ENCODE measurements around the gene FRMD4A.
"Not testable (repeated sequence)": the region's sequence is repeated elsewhere in the genome, so short reads cannot be mapped to it uniquely, and the experiment has no call there.

The FRMD4A gene

DNA sequence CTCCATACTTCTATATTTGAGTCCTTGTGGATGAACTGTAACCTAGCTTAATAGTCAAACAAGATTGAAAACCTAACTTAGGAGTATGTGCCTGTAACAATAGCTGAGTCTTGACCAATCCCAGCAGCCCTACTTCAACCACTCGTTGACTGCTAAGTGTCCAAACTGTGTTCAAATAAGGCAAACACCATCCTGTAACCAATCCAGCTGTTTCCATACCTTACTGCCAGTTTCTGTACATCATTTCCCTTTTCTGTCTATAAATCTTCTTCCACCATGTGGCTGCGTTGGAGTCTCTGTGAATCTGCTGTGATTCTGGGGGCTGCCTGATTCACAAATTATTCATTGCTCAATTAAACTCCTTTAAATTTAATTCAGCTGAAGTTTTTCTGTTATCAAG, 195.5 kb downstream of the FRMD4A start:
- not testable (repeated sequence) for DNase-seq

DNA sequence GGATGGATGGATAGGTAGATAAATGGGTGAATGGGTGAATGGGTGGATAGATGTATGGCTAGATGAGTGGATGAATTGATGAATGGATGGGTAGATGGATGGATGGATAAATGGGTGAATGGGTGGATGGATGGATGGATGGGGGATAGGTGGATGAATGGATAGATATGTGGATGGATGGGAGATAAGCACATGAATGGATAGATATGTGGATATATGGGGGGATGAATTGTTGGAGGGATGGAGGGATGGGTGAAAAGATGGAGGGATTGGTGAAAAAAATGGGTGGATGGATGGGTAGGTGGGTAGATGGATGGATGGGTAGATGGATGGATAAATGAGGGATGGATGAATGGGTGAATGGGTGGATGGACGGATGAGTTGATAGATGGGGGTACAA, 196.4 kb downstream of the FRMD4A start:
- DNase-seq = no peak

DNA sequence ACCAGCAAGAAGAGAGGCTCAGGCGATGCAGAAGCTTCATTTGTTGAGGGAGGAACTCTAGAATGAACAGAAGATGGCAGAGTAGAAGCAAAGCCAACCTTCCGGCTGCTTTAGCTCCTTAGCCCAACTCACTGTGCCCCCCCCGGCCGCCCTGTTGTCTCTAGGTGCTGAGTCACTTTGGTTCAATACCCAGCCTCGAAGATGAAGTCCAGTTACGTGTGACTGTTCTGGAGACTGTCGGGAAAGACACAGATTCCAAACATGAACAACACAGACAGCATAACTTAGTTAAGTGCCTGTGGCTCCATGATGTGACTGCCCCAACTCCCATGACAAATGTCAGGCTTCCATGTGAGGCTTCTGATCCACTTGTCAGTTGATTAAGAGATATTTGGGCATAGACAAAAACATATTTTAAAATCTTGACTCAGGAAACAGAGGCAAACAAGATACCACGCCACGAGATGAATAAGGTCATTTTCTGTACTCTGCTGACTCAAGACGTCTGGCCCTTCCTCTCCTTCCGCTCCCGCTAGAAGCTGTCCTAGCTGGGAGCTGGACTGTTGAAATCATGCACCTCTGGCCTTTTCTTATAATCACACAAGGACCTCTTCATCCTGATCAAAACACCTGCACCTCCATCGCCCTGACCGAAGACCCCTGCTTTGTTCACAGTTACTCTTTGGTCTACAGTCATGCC, 199.3 kb downstream of the FRMD4A start:
- no peak for DNase-seq

DNA sequence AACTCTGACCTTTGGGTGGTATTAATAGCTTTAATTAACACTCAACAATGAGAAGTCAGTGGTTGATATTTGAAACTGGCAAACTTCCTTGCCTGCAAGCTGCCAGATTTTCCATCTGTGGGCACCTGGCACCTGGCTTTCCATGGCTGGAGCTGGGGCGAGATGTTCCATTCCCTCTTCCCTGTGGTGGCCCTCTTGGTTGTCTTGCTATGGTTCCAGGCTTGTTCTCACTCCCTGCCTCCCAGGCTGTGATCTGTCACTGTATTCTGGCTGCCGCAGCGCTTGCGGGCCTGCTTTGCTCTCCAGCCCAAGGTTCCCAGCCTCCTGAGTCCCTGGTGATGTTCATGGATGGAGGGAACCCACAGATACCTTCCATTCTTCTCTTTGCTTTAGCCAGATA, 201.0 kb downstream of the FRMD4A start:
- DNase-seq = no peak

DNA sequence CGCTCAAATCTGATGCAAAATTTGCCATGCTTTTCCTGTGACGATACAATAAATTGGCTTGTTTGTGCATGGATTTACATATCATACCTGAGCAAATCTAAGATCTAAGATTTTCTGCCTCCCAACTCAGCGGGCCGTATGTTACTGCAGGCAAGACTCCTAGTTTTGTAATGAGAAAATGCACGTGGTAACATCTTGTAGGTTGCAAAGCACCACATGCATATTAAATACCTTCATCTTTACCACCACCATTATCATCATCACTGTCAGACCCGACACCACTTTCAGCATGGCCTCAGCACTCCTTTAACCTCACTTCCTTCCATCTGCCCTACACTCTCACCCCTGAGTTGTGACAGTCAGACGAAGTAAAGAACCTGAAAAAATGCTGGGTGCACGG, 202.2 kb downstream of the FRMD4A start:
- DNase-seq = no peak

DNA sequence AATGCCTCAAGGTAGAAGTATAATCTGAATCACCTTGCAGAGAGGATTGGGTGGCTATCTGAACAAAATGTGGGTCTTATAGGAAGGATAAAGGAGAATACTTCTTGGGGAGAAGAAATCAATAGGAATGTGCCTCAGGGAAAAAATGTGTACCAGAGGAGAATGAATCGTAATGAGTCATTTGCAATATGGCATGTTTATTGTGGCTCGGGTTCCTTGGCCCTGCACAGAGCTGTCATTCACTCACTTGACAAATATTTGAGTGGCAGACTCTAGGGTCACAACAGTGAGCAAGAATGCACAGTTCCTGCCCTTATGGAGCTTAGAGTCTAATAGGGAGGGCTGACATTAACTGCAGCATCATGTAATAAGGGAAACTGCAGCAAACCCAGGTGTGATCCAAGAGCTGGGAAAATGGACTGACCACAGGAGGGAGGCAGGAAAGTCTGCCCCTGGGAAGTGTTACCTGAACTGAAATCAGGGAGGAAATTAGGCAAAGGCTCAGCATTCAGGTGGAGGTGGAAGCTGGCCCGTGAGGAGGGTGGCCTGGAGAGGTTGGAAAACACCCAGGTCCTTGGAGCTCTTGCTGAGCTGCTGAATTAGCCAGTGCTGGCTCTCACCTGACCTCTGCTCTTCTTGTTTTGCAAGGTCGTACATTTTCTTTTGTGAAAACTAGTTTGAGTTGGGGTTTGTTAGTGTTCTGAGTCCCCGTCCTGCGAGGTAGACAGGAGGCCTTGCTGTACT, 203.9 kb downstream of the FRMD4A start:
- DNase-seq = peak; percentile 17

DNA sequence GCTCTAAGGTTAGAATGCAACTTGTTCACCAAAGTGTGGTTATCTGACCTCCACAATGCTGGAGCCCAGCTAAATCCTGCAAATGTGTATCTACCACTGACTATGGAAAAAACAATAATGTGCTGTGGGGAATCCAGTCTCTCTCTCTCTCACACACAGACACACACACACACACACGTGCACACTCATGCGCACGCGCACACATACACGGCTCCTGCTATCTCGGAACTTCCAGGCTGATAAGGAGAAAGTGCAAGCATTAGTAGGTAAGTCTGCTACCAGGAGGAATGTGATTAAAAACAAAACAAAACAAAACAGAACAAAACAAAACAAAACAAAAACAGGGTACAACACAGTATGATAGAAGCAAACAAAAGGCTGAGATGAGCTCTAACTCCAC, 205.2 kb downstream of the FRMD4A start:
- DNase-seq = no peak

DNA sequence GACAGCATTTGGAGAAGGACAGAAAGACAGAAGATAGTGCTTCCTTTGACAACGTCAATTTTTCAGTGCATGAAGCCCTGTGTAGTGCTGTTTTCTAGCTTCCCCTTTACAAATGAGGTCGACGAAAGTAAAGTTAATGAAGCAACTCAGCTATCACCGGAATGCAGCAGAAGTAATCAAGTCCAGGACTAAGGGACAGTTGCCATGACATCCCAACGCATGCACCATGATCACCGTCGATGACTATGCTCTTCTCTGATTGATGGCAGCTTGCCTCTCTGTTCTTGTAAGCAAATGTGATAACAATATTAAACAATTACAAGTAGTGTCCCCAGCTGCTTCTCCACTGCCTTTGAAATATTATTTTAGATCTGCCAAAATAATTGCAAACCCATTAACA, 205.8 kb downstream of the FRMD4A start:
- no peak for DNase-seq

DNA sequence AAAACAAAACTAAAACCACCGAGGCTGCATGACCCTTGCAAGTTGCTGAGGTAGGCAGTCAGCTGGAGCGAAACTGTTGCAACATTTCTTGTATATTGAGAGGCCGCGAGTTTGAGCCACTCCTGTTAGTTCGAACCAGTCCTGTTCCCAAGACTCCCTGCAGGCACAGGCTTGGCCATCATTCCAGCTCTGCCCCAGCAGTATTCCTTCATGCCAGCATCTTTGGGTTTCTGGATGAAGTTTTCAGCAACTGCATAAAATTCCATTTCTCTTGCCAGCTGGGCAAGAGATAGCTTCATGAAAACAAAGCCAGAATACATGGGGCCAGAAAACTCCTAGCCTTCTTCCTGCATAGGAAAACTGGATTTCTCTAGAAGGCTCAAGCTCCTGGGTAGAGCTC, 207.6 kb downstream of the FRMD4A start:
- DNase-seq = no peak

DNA sequence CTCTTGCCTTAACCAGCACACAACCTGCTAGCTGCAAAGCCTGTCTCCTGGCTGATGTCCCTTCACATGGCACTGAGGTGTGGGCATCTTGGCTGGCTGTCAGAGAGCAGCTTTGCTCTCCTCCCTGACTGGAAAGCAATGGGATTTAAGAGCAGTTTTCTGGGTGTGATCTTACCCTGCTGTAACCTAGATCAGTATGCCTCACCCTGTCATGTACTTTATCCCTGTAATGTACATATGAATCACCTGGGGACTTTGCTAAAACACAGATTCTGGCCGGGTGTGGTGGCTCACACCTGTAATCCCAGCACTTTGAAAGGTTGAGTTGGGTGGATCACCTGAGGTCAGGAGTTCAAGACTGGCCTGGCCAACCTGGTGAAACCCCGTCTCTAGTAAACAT, 209.9 kb downstream of the FRMD4A start:
- DNase-seq = no peak

DNA sequence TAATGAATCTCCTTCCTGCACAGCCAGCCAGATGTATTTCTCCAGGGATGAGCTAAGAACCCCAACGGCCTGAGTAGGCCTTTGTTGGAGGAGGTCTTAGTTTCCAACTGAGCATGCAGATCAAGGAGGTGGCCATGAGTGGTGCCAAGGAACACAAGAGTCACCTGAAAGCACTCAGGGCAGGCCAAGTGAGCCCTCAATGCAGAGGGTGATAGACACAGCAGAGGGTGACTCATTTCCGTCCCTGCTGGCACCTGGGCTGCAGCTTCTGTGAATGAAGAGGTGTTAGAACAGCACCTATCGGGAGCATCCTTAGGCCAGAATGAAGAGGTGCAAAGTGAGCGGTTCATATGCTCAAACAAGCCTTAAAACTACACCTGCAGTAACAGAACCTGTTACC, 211.8 kb downstream of the FRMD4A start:
- no peak for DNase-seq

DNA sequence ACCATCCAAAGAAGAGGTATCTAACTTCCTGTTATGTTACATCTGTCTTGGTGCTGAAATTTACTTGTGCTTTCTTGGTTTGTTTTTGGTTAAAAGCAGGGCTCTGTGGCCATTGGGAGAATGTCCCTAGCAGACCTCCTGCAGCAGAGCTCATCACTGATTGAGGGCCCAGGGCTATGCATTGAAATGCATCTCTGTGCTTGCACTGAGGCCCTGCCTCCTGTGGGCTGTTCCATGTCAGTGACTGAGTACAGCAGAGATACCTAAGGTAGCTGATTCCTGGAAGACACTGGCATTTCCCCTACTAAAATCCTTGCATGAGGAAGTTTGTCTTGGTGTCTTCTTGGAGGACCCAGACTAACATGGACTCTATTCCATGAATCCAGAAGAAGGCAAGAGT, 213.9 kb downstream of the FRMD4A start:
- DNase-seq = no peak

DNA sequence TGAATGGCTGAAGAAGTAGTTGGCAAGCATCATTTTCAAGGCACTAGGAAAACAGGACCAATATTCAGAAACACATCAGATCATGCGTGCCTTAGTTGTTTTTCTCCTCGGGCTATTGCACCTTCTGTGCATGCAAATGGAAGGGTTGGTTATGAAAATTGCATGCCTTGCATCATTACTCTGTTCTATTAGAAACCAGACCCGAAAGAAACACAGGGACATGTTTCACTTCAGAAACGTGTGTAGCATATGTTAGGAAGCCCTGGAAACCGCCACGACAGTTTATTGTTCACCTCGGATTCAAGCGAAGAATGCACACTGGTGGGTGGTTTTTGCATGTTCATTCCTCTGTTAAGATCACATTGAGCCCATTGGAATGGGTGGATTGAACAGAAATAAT, 214.7 kb downstream of the FRMD4A start:
- no peak for DNase-seq

DNA sequence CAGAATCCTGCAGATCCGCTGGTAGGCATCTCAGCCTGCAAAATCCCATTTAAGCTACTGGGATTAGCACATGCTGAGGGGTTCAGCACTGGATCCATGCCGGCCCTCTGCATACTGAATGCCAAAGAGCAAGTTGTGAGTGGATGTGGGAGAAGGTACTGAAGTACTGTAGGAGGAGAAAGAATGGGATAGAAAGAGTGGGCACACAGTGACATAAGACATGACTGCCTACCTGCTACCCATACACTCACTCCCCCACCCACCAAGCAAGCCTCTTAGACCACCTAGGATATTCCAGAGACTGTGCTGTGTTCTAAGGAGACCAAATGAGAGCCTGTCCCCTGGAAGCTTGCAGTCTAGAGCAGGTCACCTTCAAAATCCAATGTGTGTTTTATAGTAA, 215.9 kb downstream of the FRMD4A start:
- no peak for DNase-seq

DNA sequence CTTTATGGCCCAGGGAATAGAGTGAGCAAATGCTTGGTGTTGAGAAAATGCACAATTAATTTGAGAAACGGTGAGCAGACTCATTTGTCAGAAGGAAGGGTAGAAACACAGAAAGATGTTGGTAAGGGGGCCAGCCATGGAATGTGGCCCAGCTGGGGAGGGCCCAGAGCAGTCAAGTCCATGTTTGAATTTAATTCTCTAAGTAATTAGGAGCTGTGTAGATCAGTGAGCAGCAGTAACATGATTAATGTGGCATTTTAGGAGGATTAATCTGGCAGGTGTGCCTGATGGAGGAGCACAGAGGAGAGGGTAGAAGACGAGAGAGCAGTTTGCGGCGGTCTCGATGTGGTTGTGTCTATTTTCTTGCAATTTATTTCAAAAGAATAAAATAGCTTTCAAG, 218.7 kb downstream of the FRMD4A start:
- DNase-seq = no peak

DNA sequence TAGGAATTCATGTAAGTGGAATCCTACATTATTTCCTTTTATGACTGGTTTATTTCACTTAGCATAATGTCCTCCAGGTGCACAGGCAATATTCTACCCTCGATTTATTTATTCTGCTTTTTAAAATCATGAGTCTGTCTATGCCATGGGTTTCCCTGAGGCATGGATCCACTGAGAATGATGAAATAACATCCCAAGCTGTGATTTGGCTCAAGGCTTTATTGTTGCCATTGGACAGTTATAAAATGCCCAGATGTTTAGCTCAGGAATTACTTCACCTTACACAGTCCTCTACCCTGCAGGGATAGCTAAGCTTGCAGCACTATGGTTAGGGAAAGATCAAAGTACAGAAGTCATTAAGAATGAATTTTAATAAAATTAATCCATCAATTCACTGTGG, 219.5 kb downstream of the FRMD4A start:
- no peak for DNase-seq

DNA sequence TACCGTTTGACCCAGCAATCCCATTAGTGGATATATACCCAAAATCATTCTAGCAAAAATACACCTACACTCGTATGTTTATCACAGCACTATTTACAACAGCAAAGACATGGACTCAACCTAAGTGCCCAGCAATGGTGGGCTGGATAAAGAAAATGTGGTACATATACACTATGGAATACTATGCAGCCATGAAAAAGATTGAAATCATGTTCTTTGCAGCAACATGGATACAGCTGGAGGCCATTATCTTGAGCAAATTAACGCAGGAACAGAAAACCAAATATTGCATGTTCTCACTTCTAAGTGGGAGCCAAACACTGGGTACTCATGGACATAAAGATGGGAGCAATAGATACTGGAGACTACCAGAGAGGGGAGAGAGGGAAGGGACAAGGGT, 223.9 kb downstream of the FRMD4A start:
- DNase-seq = no peak

DNA sequence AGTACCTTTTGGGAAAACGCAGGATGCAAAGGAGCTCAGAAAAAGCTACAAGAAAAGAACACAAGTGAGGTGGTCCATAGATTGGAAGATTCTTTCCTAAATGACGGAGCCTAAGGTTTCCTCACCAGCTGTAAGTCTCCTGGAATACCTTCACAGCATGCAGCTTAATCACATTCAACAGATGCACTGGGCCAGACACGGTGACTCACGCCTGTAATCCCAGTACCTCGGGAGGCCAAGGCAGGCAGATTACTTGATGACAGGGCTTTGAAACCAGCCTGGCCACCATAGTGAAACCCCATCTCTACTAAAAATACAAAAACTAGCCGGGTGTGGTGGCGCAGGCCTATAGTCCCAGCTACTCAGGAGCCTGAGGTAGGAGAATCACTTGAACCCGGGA, 228.7 kb downstream of the FRMD4A start:
- DNase-seq = no peak

DNA sequence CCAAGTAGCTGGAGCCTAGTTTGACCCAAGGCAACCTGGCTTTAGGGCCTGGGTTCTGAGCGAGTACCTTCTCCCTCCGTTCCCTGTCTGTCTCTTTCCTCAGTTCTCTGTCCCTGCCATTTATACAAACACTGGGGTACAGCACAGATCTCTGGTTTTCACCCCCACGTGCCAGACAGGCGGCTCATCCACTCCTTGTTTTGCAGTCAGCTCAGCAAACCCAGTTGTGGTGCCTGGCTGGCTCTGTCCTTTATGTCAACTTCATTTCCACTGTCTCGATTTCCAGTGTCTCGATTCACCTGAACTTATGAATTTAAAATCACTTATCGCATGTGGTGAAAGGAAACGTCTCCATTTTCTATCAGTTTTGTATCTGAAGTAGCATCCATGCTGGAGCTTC, 230.8 kb downstream of the FRMD4A start:
- DNase-seq = no peak

DNA sequence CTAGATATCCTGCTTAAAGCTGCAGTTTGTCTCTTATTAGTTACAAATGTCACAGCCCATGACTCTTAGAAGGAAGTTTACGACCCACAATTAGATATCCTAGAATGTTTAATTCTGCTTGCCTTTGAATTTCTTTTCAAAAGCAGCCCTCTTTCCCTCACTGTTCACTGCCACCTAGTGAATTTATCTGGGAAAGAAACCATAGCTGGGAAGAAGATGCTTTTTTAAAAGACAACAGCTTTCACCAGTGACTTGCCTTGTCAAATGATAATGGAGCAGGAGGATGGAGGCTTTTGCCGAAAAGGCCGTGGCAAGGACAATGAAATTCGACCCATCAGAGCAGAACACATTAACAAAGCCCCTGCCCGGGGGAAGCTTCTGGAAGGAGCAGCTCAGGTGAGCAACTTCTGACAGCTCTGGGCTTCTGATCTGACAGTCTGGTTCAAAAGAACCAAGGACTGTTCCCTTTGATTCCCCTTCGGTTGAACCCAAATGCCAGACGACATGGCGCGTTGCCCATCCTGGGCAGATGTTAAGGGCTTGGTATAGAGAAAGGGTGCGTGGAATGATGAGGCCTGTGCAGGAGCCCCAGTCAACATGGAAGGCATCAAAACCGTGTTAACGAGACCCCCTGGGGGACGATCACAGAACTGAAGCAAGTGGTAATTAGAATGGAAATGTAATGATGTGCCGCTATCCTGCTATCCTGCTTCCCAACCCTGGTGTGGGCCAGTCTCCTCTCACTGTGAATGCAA, 236.8 kb downstream of the FRMD4A start:
- DNase-seq = peak; percentile 20

DNA sequence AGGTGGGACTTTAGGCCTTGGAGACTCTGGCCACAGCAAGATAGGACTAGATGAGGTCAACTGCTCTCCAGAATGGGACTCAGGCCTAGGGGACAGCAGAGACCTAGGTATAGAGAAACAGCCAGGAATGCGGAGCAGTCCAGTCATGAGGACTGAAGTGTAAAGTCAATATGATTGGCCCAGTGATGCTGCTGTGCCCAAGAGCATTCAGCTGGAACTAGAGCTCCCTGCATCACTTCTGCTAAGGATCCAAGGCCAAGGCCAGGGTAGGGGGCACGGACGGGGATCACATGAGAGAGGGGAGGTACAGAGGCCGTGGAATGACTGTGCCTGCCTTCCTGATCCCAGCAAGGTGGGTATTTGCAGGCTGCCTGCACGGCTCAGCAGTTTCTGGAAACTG, 237.9 kb downstream of the FRMD4A start:
- no peak for DNase-seq

DNA sequence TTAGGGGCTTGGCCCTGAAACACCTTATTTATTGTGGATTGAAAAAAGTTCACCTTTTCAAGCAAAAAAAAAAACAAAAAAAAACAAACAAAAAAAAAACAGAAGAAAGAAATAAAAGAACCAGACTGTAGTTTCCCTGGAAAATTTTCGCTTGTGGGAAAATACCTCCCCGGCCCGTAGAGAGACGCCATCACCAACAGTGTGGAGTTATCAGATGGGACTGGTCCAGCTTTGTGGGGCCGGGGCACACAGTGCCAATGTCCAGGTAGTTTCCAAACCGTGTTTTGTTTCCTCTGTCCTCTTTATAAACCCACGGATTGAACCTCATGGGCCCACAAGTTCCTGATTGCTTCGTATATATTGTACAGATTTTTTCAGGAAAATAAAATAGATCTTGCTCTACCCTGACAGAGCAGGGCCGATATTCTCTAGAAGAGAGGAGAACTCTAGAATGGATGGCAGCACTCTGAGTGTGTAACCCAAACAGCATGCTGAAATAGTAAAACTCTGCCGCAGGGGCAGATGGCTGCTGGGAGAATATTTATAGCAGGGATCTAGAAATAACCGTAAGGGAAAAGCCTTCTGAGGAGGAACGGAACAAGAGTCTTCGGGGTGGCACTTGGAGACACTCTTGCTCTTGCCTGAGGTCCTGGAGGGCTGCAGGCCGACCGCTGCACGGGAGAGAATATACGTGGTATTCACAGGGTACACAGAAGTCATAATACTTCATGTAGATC, 241.0 kb downstream of the FRMD4A start:
- DNase-seq = no peak

DNA sequence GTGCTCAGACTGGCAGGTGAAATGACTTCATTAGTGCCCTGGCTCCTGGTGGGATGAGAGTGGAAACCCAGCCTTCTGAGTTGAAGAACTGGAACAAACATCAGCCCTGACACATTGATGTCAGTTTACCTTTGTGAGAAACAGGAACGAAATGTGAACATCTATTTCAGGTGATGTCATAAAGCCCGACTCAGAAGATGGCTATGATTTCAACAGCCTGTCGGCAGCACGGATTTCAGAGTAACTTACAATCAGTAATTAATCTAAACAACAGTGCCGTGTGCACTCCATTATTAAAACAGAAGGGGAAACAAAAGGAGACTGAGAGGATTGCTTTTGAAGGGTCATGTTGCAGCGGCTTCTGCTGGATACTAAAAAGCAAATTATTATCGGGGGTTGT, 243.2 kb downstream of the FRMD4A start:
- DNase-seq = no peak
